HepG2 (cell line): ENCODE measurements around the gene SSTR5. TPM values are rescaled to one million over a fixed set of nuclear protein-coding genes. Genes with fewer than 3 reads are reported as not detected.
A peak's percentile ranks its signal among the peaks of the same experiment; 100 is the strongest.

Source experiments
- BHLHE40 ChIP-seq: IDR thresholded peaks from 2 replicates; pipeline ENCODE4 v1.6.1; 2011; ENCODE audit warnings: low read length, improper control_type of control experiment
- GABPB1 ChIP-seq: IDR thresholded peaks from 2 replicates; pipeline ENCODE4 v1.6.1; 2016; ENCODE audit warnings: mild to moderate bottlenecking, missing genetic modification reagents, moderate library complexity, missing compliant biosample characterization
- HBP1 ChIP-seq: IDR thresholded peaks from 2 replicates; pipeline ENCODE4 v1.6.1; 2016; ENCODE audit warnings: low read depth, control low read depth
- KDM4B ChIP-seq: sonication (generic); formaldehyde crosslinking; IDR thresholded peaks from 2 replicates; pipeline ENCODE4 v1.4.0; 2020; ENCODE audit warnings: missing genetic modification reagents
- KLF6 ChIP-seq: IDR thresholded peaks from 2 replicates; pipeline ENCODE4 v1.8.0; 2016; ENCODE audit warnings: missing biosample characterization, missing genetic modification reagents
- MBD4 ChIP-seq: IDR thresholded peaks from 2 replicates; pipeline ENCODE4 v1.6.1; 2012; ENCODE audit warnings: low read length, inconsistent platforms, borderline replicate concordance
- MTF2 ChIP-seq: sonication (generic); formaldehyde crosslinking; IDR thresholded peaks from 2 replicates; pipeline ENCODE4 v1.5.0; 2020; ENCODE audit warnings: missing genetic modification reagents, borderline replicate concordance
- MXD4 ChIP-seq: IDR thresholded peaks from 2 replicates; pipeline ENCODE4 v1.6.1; 2016; ENCODE audit warnings: mild to moderate bottlenecking, missing biosample characterization, missing genetic modification reagents
- PHF8 ChIP-seq: sonication (generic); formaldehyde crosslinking; IDR thresholded peaks from 2 replicates; pipeline ENCODE4 v1.5.0; 2020; ENCODE audit warnings: missing genetic modification reagents
- RCOR2 ChIP-seq: IDR thresholded peaks from 2 replicates; pipeline ENCODE4 v1.6.1; 2016; ENCODE audit warnings: missing biosample characterization, missing genetic modification reagents
- REPIN1 ChIP-seq: sonication (generic); formaldehyde crosslinking; IDR thresholded peaks from 2 replicates; pipeline ENCODE4 v1.8.0; 2022; ENCODE audit warnings: missing genetic modification reagents, low read depth, mild to moderate bottlenecking, borderline replicate concordance
- RFX5 ChIP-seq: IDR thresholded peaks from 2 replicates; pipeline ENCODE4 v1.6.1; 2011; ENCODE audit warnings: low read depth, low read length, improper control_type of control experiment
- RFXANK ChIP-seq: IDR thresholded peaks from 2 replicates; pipeline ENCODE4 v1.6.1; 2016
- RXRA ChIP-seq: sonication (generic); formaldehyde crosslinking; IDR thresholded peaks from 2 replicates; pipeline ENCODE4 v1.5.1; 2020; ENCODE audit warnings: missing genetic modification reagents
- SP4 ChIP-seq: sonication (generic); formaldehyde crosslinking; IDR thresholded peaks from 2 replicates; pipeline ENCODE4 v1.8.1; 2023; ENCODE audit warnings: mild to moderate bottlenecking, missing genetic modification reagents
- STAG1 ChIP-seq: sonication (generic); formaldehyde crosslinking; IDR thresholded peaks from 2 replicates; pipeline ENCODE4 v1.4.0; 2020; ENCODE audit warnings: missing genetic modification reagents
- ZBTB37 ChIP-seq: sonication (generic); formaldehyde crosslinking; IDR thresholded peaks from 2 replicates; pipeline ENCODE4 v1.4.0; 2020; ENCODE audit warnings: mild to moderate bottlenecking, missing genetic modification reagents
- ZFP91 ChIP-seq: sonication (generic); formaldehyde crosslinking; IDR thresholded peaks from 2 replicates; pipeline ENCODE4 v1.9.0; 2022; ENCODE audit warnings: missing genetic modification reagents, mild to moderate bottlenecking, borderline replicate concordance
- ZNF280D ChIP-seq: sonication (generic); formaldehyde crosslinking; IDR thresholded peaks from 2 replicates; pipeline ENCODE4 v1.5.1; 2020; ENCODE audit warnings: mild to moderate bottlenecking, missing genetic modification reagents
- ZNF512 ChIP-seq: sonication (generic); formaldehyde crosslinking; IDR thresholded peaks from 2 replicates; pipeline ENCODE4 v1.4.0; 2020; ENCODE audit warnings: mild to moderate bottlenecking, missing genetic modification reagents
- ZNF691 ChIP-seq: sonication (generic); formaldehyde crosslinking; IDR thresholded peaks from 2 replicates; pipeline ENCODE4 v1.4.0; 2020; ENCODE audit warnings: missing genetic modification reagents, low read depth, mild to moderate bottlenecking, borderline replicate concordance
- polyA plus RNA-seq, 8 experiments: library from polyadenylated mRNA; depleted of rRNA in 3 of 8; stranded (reverse) in 7 of 8; unstranded in 1 of 8; fragments of >200 nt; fragmentation: Illumina TruSeq in 4 of 8; extraction: Trizol in 4 of 8; gene quantifications; 2 replicates each; pipeline versions ENCODE4 v1.2.1 to v1.2.3, GENCODE V29; 2011 to 2016; ENCODE audit warnings: low read depth in 4 of 8, missing spikeins in 1 of 8, mixed read lengths in 1 of 8; ENCODE audit not compliant: insufficient read depth in 1 of 8
- total RNA-seq, 5 experiments: library from RNA; depleted of rRNA; stranded (reverse); fragments of >200 nt; fragmentation: Illumina TruSeq; extraction: Trizol; gene quantifications; 2 replicates each; pipeline ENCODE4 v1.2.3, GENCODE V29; 2016; ENCODE audit warnings: low read depth in 1 of 5

SSTR5 gene
- total and polyA plus RNA-seq, 2 of the 13 experiments (the other 11 are each of a cell fraction or from before 2014, with no cell fraction given) = 0.20 to 0.49 TPM

GRCh38 chr16:1057252-1057932 lies 15.2 kb upstream of the SSTR5 start (continued):
- no peak for TF ChIP-seq ZNF691 (CRISPR knock-in tag)
- no peak for TF ChIP-seq MXD4 (CRISPR knock-in tag)
- no peak for TF ChIP-seq HBP1 (CRISPR knock-in tag)
- TF ChIP-seq SP4 = no peak
- TF ChIP-seq RCOR2 (CRISPR knock-in tag) = no peak
- TF ChIP-seq BHLHE40 = no peak
- TF ChIP-seq RFX5 = no peak
- 0 out of 2 replicates have a peak, but pooled peaks have one; percentile 64 for TF ChIP-seq MTF2 (CRISPR knock-in tag)
- no peak for TF ChIP-seq REPIN1 (CRISPR knock-in tag)
- no peak for TF ChIP-seq PHF8 (CRISPR knock-in tag)
- TF ChIP-seq RXRA = peak; percentile 49; the same call in 1 of the 2 replicates
- TF ChIP-seq ZNF280D (CRISPR knock-in tag) = no peak
- TF ChIP-seq ZBTB37 = no peak
- no peak for TF ChIP-seq KDM4B (CRISPR knock-in tag)
- TF ChIP-seq KLF6 (CRISPR knock-in tag) = no peak
- TF ChIP-seq STAG1 = peak; percentile 93
- no peak for TF ChIP-seq ZNF512 (CRISPR knock-in tag)
- peak; percentile 33; the same call in 1 of the 2 replicates for TF ChIP-seq ZFP91 (CRISPR knock-in tag)
- peak; percentile 51; the same call in 1 of the 2 replicates for TF ChIP-seq GABPB1 (CRISPR knock-in tag)
- TF ChIP-seq MBD4 = no peak
- TF ChIP-seq RFXANK (CRISPR knock-in tag) = no peak
